Measurements from ENCODE around the gene SERINC3. TPM values are rescaled to one million over a fixed set of nuclear protein-coding genes. Genes with fewer than 3 reads are reported as not detected.

SERINC3 gene
- total and polyA plus RNA-seq, 2 of the 8 experiments (the other 6 are each of a cell fraction or from before 2014, with no cell fraction given) = 47.2 to 66.0 TPM

DNA sequence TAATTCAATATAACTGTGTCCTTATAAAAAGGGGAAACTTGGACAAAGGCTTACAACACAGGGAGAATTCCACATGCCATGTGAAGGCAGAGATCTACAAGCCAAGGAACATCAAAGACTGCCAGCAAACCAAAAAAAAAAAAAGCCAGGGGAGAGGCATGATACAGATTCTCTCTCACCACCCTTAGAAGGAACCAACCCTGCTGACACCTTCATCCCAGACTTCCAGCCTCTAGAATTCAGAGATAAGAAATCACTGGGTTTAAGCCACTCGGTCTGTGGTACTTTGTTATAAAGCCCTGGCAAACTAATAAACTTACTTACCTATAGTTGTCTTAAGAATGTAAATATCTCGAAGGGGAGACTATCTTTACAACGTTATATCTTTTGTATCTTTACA, 4.4 kb downstream of the SERINC3 start (continued):
- no peak for TF ChIP-seq HDAC2 (IDR thresholded peaks at IDR 0.05; ENCODE audit: borderline replicate concordance in 1 of 2, low read depth in 2 of 2, low read length in 2 of 2)
